HUES6 (cell line): ENCODE data around the gene ITPR1.

ENCODE experiments used
- H3K27ac ChIP-seq: 2 replicates; pipeline ENCODE4 v1.7.0; 2013; ENCODE audit warnings: low read depth, mild to moderate bottlenecking, low read length, inconsistent platforms
- H3K27me3 ChIP-seq: 2 replicates; pipeline ENCODE4 v1.6.1; 2013; ENCODE audit warnings: low read length; ENCODE audit not compliant: control insufficient read depth, insufficient read depth
- H3K36me3 ChIP-seq: 2 replicates; pipeline ENCODE4 v1.6.1; 2013; ENCODE audit warnings: low read length; ENCODE audit not compliant: control insufficient read depth, insufficient read depth
- H3K4me1 ChIP-seq: 2 replicates; pipeline ENCODE4 v1.6.1; 2013; ENCODE audit warnings: low read length; ENCODE audit not compliant: control insufficient read depth, insufficient read depth
- H3K4me3 ChIP-seq: 2 replicates; pipeline ENCODE4 v1.5.1; 2013; ENCODE audit warnings: low read depth, low read length
- H3K9ac ChIP-seq: one replicate; pipeline ENCODE4 v1.6.1; 2013; ENCODE audit warnings: mild to moderate bottlenecking, low read length
- H3K9me3 ChIP-seq: 2 replicates; pipeline ENCODE4 v1.6.1; 2013; ENCODE audit warnings: low read depth, low read length; ENCODE audit not compliant: control insufficient read depth, insufficient read depth

Gene ITPR1

GRCh38 chr3:4464576-4464975, 28.6 kb upstream of the ITPR1 start:
- no peak overlapping the region for H3K9ac ChIP-seq
- H3K4me3 ChIP-seq = no peak overlapping the region
- no peaks in the 10 kb centered on the region for H3K27me3 ChIP-seq
- H3K36me3 ChIP-seq = no peaks in the 10 kb centered on the region
- no peaks in the 10 kb centered on the region for H3K9me3 ChIP-seq
- no peak overlapping the region for H3K27ac ChIP-seq
- H3K4me1 ChIP-seq = peaks cover 3% of the 10 kb centered on the region; the same call in 1 of the 2 replicates

- Histone ChIP-seq H3K9ac (peak within 1 kb of the TSS; percentile 81), H3K9me3 (no peaks in the 10 kb centered on the region)
Measured at GRCh38 chr3:4466741-4467521, 26.2 kb upstream of the ITPR1 start, which contains the start of gene SUMF1. SUMF1 (minus strand) TSS chr3:4467269; CDS start chr3:4467245, 24 bp downstream.

GRCh38 chr3:4467522-4467867, 25.7 kb upstream of the ITPR1 start:
- no peaks in the 10 kb centered on the region for H3K36me3 ChIP-seq
- no peaks in the 10 kb centered on the region for H3K9me3 ChIP-seq
- peak overlapping the region; percentile 77 for H3K27ac ChIP-seq
- peak overlapping the region; percentile 81 for H3K9ac ChIP-seq
- peak overlapping the region; percentile 91 for H3K4me3 ChIP-seq
- no peaks in the 10 kb centered on the region; the same call in 1 of the 2 replicates for H3K27me3 ChIP-seq
- peaks cover 3% of the 10 kb centered on the region; the same call in 1 of the 2 replicates for H3K4me1 ChIP-seq

More at GRCh38 chr3:4466741-4467521, 26.2 kb upstream of the ITPR1 start, which contains the start of gene SUMF1:
- Histone ChIP-seq H3K36me3 (no peaks in the 10 kb centered on the region), H3K27ac (peak within 1 kb of the TSS; percentile 77), H3K27me3 (no peaks in the 10 kb centered on the region; the same call in 1 of the 2 replicates), H3K4me1 (peaks cover 3% of the 10 kb centered on the region; the same call in 1 of the 2 replicates), H3K4me3 (peak within 1 kb of the TSS; percentile 91)

DNA sequence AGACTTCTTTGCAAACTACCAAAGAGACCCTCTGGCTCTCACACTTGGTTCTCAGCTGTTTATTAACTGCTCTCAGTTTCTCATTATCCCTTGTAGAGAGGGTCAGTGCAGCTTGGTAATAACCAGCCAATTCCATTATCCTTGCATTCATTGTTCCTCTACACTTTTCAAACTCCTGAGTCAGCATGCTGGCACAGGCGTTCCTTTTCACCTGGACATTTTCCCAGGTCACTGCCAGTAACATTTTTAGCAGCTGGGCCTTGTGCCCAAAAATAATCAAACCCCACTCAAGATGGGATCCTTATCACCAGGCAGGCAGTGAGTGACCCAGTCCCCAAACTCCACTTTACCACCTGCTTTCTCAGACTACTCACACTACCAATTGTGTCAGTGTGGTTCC, 21.2 kb upstream of the ITPR1 start:
- Histone ChIP-seq H3K4me3 (no peak overlapping the region), H3K36me3 (no peaks in the 10 kb centered on the region), H3K27ac (no peak overlapping the region), H3K9ac (no peak overlapping the region), H3K27me3 (no peaks in the 10 kb centered on the region; the same call in 1 of the 2 replicates), H3K4me1 (peaks cover 7% of the 10 kb centered on the region), H3K9me3 (no peaks in the 10 kb centered on the region)

GRCh38 chr3:4472312-4472711, 20.8 kb upstream of the ITPR1 start:
- Histone ChIP-seq H3K36me3 (no peaks in the 10 kb centered on the region), H3K4me1 (peaks cover 7% of the 10 kb centered on the region), H3K27me3 (no peaks in the 10 kb centered on the region; the same call in 1 of the 2 replicates), H3K9me3 (no peaks in the 10 kb centered on the region), H3K9ac (no peak overlapping the region), H3K4me3 (no peak overlapping the region), H3K27ac (no peak overlapping the region)

GRCh38 chr3:4472766-4473165, 20.4 kb upstream of the ITPR1 start:
- Histone ChIP-seq H3K4me1 (peaks cover 7% of the 10 kb centered on the region), H3K9me3 (no peaks in the 10 kb centered on the region), H3K36me3 (no peaks in the 10 kb centered on the region), H3K9ac (no peak overlapping the region), H3K4me3 (no peak overlapping the region), H3K27me3 (no peaks in the 10 kb centered on the region; the same call in 1 of the 2 replicates), H3K27ac (no peak overlapping the region)

- Histone ChIP-seq H3K27me3 (no peaks in the 10 kb centered on the region; the same call in 1 of the 2 replicates), H3K9me3 (no peaks in the 10 kb centered on the region), H3K4me3 (no peak overlapping the region), H3K27ac (no peak overlapping the region), H3K9ac (no peak overlapping the region), H3K4me1 (peaks cover 7% of the 10 kb centered on the region), H3K36me3 (no peaks in the 10 kb centered on the region)
Measured at GRCh38 chr3:4474683-4475490, 18.3 kb upstream of the ITPR1 start.

- no peaks in the 10 kb centered on the region for H3K9me3 ChIP-seq
- no peak overlapping the region for H3K4me3 ChIP-seq
- H3K9ac ChIP-seq = no peak overlapping the region
- no peaks in the 10 kb centered on the region; the same call in 1 of the 2 replicates for H3K27me3 ChIP-seq
- no peak overlapping the region for H3K27ac ChIP-seq
- H3K36me3 ChIP-seq = no peaks in the 10 kb centered on the region
- H3K4me1 ChIP-seq = peaks cover 7% of the 10 kb centered on the region
Measured at GRCh38 chr3:4475804-4476203, 17.3 kb upstream of the ITPR1 start.

GRCh38 chr3:4476496-4476895, 16.7 kb upstream of the ITPR1 start:
- Histone ChIP-seq H3K36me3 (no peaks in the 10 kb centered on the region), H3K9ac (no peak overlapping the region), H3K9me3 (no peaks in the 10 kb centered on the region), H3K4me1 (peaks cover 7% of the 10 kb centered on the region), H3K27me3 (no peaks in the 10 kb centered on the region; the same call in 1 of the 2 replicates), H3K4me3 (no peak overlapping the region), H3K27ac (no peak overlapping the region)

GRCh38 chr3:4478261-4478660, 14.9 kb upstream of the ITPR1 start:
- Histone ChIP-seq H3K4me3 (no peak overlapping the region), H3K36me3 (no peaks in the 10 kb centered on the region), H3K27me3 (no peaks in the 10 kb centered on the region), H3K27ac (no peak overlapping the region), H3K4me1 (peaks cover 7% of the 10 kb centered on the region), H3K9me3 (no peaks in the 10 kb centered on the region), H3K9ac (no peak overlapping the region)

- H3K27me3 ChIP-seq = peaks cover 48% of the 10 kb centered on the region
- H3K4me1 ChIP-seq = 0 out of 2 replicates have a peak, but pooled peaks cover 2% of the 10 kb centered on the region
- no peaks in the 10 kb centered on the region for H3K36me3 ChIP-seq
- H3K9ac ChIP-seq = no peak overlapping the region
- no peaks in the 10 kb centered on the region for H3K9me3 ChIP-seq
- H3K27ac ChIP-seq = no peak overlapping the region
- H3K4me3 ChIP-seq = peak overlapping the region; percentile 87
Measured at GRCh38 chr3:4491855-4492207, 1.3 kb upstream of the ITPR1 start.
